Renal pelvis (tissue), 12 donors: Measurements from ENCODE around the gene LOXL3. TPM values are rescaled to one million over a fixed set of nuclear protein-coding genes. Genes with fewer than 3 reads are reported as not detected.

Source experiments
- DNase-seq: peaks from one replicate; pipeline ENCODE4 v3.0.0-alpha.2; 2013
- long read RNA-seq, 16 experiments: transcript quantifications; one replicate each; lab custom pipeline, GENCODE V29; 2026
- polyA plus RNA-seq, 3 donors: library from polyadenylated mRNA; unstranded; fragments of 120-200 nt; gene quantifications; one replicate each; pipeline ENCODE4 v1.2.1, GENCODE V29; 2013; ENCODE audit not compliant: insufficient read length in 3 of 3

LOXL3 gene, protein sequence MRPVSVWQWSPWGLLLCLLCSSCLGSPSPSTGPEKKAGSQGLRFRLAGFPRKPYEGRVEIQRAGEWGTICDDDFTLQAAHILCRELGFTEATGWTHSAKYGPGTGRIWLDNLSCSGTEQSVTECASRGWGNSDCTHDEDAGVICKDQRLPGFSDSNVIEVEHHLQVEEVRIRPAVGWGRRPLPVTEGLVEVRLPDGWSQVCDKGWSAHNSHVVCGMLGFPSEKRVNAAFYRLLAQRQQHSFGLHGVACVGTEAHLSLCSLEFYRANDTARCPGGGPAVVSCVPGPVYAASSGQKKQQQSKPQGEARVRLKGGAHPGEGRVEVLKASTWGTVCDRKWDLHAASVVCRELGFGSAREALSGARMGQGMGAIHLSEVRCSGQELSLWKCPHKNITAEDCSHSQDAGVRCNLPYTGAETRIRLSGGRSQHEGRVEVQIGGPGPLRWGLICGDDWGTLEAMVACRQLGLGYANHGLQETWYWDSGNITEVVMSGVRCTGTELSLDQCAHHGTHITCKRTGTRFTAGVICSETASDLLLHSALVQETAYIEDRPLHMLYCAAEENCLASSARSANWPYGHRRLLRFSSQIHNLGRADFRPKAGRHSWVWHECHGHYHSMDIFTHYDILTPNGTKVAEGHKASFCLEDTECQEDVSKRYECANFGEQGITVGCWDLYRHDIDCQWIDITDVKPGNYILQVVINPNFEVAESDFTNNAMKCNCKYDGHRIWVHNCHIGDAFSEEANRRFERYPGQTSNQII
- 10 to 100 TPM; 10.1 to 11.4 (median 11.4) TPM for polyA plus RNA-seq
- long read RNA-seq, donor 1, transcript LOXL3-201 (14 exons, 3,502 nt) = major isoform, 7 of 17 reads
- long read RNA-seq, donor 1, partial matches to known transcripts = 9 of 17 reads
- long read RNA-seq, donor 1, other reads (novel, unspliced or antisense) = 0 of 17 reads
- long read RNA-seq, donor 2, transcript LOXL3-201 (14 exons, 3,502 nt) = major isoform, 7 of 59 reads
- long read RNA-seq, donor 2, partial matches to known transcripts = 19 of 59 reads
- long read RNA-seq, donor 2, other reads (novel, unspliced or antisense) = 33 of 59 reads
- long read RNA-seq, donor 3, partial matches to known transcripts = 0 of 5 reads
- long read RNA-seq, donor 3, other reads (novel, unspliced or antisense) = 0 of 5 reads
- long read RNA-seq, donor 4, partial matches to known transcripts = 6 of 9 reads
- long read RNA-seq, donor 4, other reads (novel, unspliced or antisense) = 0 of 9 reads
- long read RNA-seq, donor 5 = 0 reads
- long read RNA-seq, donor 6, transcript LOXL3-201 (14 exons, 3,502 nt) = major isoform, 5 of 66 reads
- long read RNA-seq, donor 6, partial matches to known transcripts = 55 of 66 reads
- long read RNA-seq, donor 6, other reads (novel, unspliced or antisense) = 5 of 66 reads
- long read RNA-seq, donor 7, partial matches to known transcripts = 0 of 5 reads
- long read RNA-seq, donor 7, other reads (novel, unspliced or antisense) = 0 of 5 reads
- long read RNA-seq, donor 8, partial matches to known transcripts = 8 of 10 reads
- long read RNA-seq, donor 8, other reads (novel, unspliced or antisense) = 0 of 10 reads
- long read RNA-seq, donor 9, partial matches to known transcripts = 30 of 31 reads
- long read RNA-seq, donor 9, other reads (novel, unspliced or antisense) = 0 of 31 reads
- long read RNA-seq, donor 10, partial matches to known transcripts = 0 of 1 reads
- long read RNA-seq, donor 10, other reads (novel, unspliced or antisense) = 0 of 1 reads
- long read RNA-seq, donor 11, partial matches to known transcripts = 0 of 4 reads
- long read RNA-seq, donor 11, other reads (novel, unspliced or antisense) = 0 of 4 reads
- long read RNA-seq, donor 12, transcript LOXL3-201 (14 exons, 3,502 nt) = major isoform, 6 of 13 reads
- long read RNA-seq, donor 12, partial matches to known transcripts = 5 of 13 reads
- long read RNA-seq, donor 12, other reads (novel, unspliced or antisense) = 0 of 13 reads
- long read RNA-seq, donor 13 = 0 reads
- long read RNA-seq, donor 14 = 0 reads
- long read RNA-seq, donor 15, transcript LOXL3-201 (14 exons, 3,502 nt) = major isoform, 6 of 98 reads
- long read RNA-seq, donor 15, partial matches to known transcripts = 72 of 98 reads
- long read RNA-seq, donor 15, other reads (novel, unspliced or antisense) = 20 of 98 reads
- long read RNA-seq, donor 16, partial matches to known transcripts = 20 of 23 reads
- long read RNA-seq, donor 16, other reads (novel, unspliced or antisense) = 0 of 23 reads

GRCh38 chr2:74553892-74554819, at the start of gene LOXL3, which contains the start of gene DOK1:
LOXL3 (minus strand) TSS chr2:74553942; CDS start chr2:74552634, 1,308 bp downstream.
DOK1 (plus strand) TSS chr2:74554720; CDS start chr2:74554755, 35 bp downstream.
- peak; percentile 93 for DNase-seq

GRCh38 chr2:74602586-74603281, 49.0 kb upstream of the LOXL3 start:
- no peak for DNase-seq

DNA sequence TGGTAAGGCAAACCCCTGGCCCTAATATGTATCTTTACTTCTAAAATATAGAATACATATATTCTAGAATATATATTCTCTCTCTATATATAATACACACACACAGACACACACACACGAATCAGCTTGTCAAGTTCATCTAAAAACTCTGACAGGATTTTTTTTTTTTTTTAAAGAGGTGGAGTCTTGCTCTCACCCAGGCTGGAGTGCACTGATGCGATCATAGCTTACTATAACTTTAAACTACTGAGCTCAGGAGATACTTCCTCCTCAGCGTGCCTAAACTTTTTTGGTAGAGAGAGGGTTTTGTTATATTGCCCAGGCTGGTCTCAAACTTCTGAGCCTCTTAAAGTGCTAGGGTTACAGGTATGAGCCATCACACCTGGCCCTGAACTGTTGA, 45.9 kb upstream of the LOXL3 start:
- no peak for DNase-seq

DNA sequence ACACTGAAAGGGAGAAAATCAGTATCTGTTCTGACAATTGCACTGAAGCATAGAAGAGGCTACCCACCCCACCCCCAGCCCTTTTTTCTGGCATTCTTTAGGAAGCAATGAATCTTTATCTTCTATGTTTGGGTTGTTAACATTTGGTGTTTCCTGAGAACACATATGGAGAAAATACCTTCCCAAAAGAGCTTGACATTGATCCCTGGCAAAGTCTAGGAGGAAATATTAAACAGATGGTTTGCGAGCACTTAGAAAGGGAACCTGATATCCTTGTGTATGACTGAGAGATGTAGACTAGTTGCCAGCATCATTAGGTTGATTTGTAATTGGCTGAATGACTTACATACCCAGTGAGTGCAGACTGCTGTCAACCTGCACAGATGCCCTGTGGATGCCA, 43.7 kb upstream of the LOXL3 start:
- no peak for DNase-seq

DNA sequence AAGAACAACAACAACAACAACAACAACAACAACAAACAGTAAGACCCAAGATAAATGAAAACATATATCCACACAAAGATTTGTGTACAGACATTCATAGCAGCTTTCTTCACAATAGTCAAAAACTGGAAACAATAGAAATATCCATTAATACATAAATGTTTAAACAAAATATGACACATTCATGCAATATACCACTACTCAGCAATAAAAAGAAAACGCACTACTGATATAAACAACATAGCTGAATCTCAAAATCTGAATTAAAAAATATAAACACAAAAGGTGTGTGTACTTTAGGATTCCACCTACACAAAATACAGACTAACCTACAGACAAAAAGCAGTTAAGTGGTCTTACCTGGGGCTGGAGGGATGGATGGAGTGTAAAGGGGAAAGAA, 42.8 kb upstream of the LOXL3 start:
- DNase-seq = no peak

GRCh38 chr2:74593826-74594772, 40.4 kb upstream of the LOXL3 start:
- no peak for DNase-seq

DNA sequence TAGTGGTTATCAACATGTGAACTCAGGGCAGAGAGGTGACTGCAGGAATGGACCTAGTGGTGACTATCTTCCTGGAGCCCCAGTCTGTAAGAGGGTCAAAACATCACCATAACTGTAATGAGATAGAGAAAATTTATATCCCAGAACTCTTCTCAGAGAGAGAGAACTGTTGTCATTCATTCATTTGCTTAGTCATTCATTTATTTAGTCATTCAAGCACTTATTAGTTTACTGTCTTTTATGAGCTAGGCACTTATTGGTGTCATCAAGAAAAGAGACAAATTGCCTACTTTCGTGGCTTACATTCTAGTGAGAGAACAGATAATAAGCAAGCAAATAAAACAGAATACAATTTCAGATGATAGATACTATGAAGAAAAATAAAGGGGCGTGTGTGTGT, 34.9 kb upstream of the LOXL3 start:
- DNase-seq = no peak

- peak; percentile 69 for DNase-seq
These were observed 34.0 kb upstream of the LOXL3 start for GRCh38 chr2:74587664-74588277.

GRCh38 chr2:74585406-74586185, 31.9 kb upstream of the LOXL3 start:
- DNase-seq = no peak

GRCh38 chr2:74584088-74584645, 30.4 kb upstream of the LOXL3 start:
- no peak for DNase-seq

- DNase-seq = no peak
These were observed 29.8 kb upstream of the LOXL3 start for GRCh38 chr2:74583504-74583903.

DNA sequence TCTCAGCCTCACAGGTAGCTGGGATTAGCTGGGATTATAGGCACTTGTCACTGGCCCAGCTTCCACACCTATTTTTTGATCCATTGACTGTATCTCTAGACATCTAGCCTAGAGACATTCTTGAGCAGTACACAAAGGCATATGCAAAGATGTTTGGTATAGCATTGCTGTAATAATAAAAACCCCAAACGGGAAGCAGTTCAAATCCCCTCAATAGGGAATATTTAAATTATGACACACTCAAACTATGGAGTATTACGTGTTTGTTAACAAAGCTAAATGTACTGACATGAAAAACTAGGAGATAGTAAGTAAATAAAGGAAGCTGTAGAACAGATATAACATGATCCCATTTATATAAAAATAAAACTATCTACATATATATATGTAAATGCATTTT, 28.4 kb upstream of the LOXL3 start:
- DNase-seq = no peak

GRCh38 chr2:74581463-74581862, 27.7 kb upstream of the LOXL3 start:
- no peak for DNase-seq

GRCh38 chr2:74578408-74578807, 24.7 kb upstream of the LOXL3 start:
- DNase-seq = no peak

GRCh38 chr2:74577448-74577847, 23.7 kb upstream of the LOXL3 start:
- no peak for DNase-seq
